DMS114 treated with DMSO at 0.1 percent for 48 hours (cell line): Measurements from ENCODE around the gene SLC22A3.
"Not testable (repeated sequence)": the region's sequence is repeated elsewhere in the genome, so short reads cannot be mapped to it uniquely, and the experiment has no call there.

Experiments used
- DNase-seq: peaks from one replicate; lab custom pipeline; 2025; ENCODE audit not compliant: unreplicated experiment; lab: John Stamatoyannopoulos, UW

Gene SLC22A3

DNA sequence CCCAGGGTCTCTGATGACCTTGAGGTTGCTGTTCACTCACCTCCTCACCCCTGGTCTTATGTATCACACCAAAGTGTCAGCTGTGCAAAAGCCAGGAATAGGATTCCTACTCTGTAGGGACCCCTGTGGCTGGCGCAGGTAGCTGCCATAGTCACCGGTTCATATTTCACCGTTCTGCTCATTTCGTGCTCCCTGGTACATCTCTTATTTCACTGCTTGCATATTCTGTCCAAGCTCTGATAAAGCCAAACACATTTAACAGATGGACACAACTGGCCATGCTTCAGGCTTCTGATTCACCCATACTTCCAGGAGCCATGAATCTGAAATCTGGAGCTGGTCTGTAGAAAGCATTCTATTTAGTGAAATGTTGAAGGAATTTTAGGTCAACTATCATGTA is 20.5 kb downstream of the SLC22A3 start:
- DNase-seq: no peak

DNA sequence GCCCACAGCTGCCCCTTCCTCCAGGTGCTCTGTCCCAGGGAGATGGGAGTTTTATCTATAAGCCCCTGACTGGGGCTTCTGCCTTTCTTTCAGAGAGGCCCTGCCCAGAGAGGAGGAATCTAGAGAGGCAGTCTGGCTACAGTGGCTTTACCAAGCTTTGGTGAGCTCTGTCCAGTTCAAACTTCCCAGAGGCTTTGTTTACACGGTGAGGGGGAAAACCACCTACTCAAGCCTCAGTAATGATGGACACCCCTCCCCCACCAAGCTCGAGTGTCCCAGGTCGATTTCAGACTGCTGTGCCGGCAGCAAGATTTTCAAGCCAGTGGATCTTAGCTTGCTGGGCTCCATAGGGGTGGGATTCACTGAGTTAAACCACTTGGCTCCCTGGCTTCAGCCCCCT is 25.4 kb downstream of the SLC22A3 start:
- DNase-seq: not testable (repeated sequence)

DNA sequence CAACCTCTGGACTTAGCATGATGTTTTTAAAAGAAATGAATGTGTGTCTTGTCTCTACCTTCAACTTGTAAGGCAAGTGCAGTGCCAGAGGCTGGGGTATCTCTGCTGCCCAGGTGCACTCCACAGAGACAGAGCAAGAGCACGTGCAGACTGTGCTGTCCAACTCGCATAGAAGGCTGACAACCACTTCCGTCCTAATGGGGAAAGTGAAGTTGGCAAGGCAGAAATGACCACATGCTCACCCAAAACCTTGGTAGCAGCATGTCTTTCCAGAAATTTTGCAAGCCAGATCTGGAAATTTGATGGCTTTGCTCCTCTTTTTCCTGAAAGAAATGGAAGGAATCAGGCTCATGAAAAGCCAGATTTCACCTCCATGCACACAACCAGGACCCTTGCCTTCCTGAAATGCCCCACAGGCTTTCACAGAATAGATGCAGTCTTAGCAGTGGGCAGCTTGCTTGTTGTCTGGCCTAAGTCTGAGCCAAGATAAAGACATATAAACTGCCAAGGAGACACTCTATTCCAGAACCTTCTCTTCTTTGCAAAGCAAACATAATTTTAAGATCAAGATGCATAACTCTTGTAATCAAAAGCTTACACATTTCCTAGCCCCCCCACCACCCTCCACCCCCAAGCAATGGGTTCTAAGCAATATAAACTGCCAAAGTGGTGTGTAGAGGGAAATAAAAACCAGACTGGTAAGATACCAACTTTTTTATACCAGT is 26.8 kb downstream of the SLC22A3 start:
- DNase-seq: no peak

DNA sequence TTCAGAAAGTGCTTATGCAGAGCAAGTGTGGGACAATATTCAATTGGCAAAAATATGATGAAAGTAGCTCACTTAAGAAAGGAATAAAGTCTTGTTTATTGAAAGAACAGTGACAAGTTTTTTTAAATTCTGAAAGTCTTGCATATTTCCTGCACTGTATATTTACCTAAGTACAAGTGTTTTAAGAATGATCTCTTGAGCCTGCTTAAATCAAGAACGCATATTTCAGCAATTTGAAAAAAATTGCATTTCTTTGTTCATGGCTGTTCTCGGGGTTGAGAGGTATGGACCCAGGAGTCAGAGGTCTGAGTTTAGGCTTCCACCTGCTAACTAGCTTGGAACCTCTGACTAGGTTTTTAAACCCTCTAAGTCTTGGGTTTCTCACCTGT is 27.4 kb downstream of the SLC22A3 start:
- no peak for DNase-seq

DNA sequence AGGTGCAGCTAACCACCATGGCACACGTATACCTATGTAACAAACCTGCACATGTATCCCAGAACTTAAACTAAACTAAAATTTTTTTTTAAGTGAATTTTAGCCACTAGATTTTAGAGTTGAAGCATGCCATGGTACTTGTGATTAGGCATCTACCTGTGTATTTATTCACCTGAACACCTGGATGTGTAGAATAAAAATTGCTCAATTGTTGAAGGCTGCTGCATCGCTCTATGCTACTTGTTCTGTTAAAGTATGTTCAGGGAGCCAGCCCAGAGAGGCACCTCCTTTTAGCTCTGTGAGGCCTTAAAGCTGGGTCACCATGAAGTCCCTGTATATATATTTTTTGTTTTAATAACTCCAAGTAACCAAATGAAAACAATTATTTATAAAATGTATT is 28.3 kb downstream of the SLC22A3 start:
- DNase-seq: no peak

DNA sequence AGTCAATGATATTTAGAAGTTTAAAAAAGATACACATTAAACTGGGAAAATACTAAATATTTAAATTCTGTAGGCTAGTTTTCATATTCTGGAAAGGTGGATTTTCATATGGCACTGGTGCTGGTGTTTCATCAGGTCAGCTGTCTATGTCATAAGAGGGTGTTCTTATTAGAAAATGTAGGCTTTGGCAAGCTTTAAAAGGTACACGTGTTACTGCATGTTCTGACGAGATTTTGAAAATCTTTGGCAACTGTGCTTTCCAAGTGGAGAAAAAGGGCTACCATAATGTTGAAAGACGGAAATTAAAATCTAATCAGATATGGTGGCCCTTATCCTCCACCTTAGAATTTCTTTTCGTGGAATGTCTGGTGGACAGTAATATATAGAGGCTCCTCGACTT is 30.0 kb downstream of the SLC22A3 start:
- DNase-seq: no peak

DNA sequence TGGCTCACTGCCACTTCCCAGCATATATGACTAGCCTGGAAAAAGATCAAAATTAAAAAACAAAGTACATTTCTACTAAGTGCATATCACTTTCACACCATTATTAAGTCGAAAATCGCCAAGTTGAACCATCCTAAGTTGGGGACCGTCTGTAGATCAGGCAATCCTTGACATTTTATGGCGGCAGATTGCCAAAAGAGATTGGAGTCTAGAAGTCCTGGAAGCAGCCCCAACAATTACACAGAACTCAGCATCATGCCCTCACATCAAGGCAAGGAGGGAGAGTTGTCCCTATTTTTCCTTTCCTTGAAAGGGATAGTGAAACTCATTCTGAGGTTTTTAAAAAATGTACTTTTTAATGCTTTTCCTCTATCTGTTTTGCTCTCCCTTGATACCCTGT is 30.7 kb downstream of the SLC22A3 start:
- no peak for DNase-seq

DNA sequence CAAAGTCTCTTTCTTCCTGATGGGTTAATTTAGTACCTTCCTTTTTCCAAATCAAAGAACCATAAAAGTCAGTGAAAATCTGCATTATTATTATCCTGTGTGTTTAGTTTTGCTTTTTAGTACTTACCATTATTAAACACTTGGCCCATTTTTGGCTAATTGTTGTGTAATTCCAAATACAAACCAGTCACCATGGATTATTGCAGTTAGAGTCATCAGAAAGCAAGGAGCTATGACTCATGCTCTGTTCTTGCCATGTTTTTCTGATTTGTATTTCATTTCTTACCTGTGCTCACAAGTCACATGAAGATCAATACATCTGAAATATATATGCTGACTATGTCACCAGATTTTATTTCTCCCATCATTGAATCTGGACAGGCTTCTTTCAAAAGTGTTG is 31.3 kb downstream of the SLC22A3 start:
- DNase-seq: no peak

DNA sequence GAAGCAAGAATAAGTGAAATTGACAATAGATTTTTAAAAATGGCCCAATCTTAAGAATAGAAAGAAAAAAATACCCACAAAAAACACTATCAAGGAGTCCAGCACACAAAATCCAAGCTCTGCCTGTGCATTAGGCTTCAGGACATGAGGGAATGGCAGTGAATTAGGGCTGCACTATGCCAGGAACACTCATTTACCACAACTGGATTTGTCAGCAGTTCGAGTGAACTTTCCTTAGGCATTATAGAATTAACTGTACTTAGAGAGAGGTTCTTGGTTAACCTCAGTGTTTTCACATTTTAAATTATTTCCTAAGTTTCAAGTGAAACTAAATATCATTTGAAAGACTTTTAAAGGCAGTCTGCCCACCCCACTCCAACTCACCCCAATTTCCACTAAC is 34.8 kb downstream of the SLC22A3 start:
- DNase-seq: no peak

DNA sequence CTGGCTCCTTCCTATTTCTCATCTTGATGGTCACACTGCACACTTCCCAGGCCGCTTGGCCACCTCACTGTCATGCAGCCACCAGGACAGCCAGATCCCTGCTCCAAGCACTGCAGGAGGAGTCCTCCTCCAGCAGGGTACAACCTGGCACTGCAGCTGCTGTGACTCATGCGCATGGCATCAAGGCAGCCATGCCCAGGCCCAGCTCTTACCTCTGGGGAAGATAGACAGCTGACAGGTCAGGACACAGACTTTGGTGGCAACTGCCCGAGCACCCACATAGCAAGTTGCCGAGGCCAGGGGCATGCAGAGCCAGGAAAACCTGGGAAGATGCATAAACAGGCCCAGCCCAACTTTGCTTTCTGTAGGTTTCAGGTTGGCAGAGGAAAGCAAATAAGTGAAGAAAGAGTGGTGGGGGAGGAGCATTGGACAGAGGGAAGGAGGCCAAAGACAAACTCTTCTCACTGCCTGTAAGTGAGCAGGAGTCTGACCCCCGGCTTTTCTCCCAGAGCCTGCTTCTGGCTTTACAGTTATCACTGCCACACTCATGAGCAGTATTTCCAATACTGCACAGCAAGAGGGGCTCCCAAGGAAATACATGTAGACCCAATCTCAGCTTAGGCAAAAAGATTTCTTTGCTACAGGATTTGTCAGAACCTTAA is 38.8 kb downstream of the SLC22A3 start:
- DNase-seq: no peak

DNA sequence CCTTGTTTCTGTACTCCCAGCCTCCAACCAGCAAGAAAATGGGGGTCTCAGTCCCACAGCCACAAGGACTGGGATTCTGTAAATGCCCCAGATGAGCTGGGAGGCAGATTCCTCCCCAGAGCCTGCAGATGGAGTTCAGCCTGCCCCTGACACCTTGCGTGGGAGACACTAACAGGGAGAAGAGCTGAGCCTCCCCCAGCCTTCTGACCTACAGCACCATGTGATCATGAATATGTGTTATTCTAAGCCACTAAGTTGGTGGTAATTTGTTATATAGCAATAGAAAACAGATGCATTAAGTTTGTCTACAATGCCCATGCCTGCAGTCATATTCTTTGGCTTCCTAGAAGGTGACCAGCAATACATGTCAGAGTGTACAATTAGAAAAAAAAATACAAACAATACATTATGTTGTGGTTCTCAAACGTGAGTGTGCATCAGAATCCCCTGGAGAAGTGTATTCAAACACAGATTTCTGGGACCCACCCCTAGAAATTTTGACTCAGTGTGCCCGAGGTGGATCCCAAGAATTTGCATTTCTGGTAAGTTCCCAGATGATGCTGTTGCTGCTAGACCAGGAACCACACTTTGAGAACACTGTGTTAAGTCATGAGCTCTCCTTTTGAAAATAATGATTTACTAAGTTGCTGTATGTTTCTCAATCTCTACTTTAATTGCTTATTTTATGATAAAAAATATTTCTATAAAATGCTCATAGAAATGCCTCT is 39.9 kb downstream of the SLC22A3 start:
- no peak for DNase-seq

DNA sequence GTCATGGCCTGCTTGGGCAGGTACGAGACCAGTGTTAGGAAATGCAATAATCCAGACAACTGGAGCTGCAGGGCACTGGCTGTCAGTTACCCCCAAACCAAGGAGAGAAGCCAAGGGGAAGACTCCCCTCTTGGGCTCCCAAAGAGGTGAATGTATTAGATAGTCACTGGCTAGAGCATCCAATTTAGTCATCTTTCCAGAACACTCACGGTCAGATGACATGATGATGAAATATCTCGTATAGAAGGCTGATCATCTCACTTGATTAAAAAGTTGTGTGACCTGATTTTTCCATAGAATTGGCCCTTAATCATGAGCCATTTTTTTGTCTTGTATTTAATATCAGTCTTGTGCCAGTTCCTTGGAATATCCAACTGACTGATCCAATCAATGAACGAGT is 40.7 kb downstream of the SLC22A3 start:
- no peak for DNase-seq

DNA sequence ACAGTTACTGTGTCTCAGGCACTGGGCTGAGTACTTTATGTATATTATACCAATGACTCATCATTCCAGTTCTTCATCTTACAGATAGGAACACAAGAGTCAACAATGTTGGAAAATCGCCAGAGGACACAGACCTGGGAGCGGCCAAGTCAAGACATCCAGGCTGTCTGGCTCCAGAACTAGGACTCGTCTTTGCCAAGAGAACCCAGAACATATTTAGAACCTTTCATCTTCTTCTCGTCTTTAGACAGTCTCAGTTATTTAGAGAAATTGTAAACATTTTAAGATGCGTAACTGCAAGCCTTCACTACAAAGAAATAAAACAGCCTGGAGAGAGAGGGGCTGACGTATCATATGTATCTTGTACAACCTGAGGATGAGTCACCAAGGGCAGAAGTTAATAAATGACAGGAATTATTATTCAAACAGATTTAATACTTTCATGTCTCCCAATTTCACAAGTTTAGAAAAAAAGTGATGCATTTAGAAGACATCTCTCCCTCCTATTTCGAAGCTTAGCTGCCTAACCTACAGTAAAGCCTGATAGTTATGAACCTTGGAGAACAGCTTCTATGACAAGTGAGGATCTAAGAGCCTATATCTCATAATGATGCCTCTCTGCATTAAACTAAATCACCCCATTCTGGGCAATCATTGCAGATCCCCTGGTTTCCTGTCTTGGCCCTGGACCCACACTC is 43.4 kb downstream of the SLC22A3 start:
- DNase-seq: no peak

DNA sequence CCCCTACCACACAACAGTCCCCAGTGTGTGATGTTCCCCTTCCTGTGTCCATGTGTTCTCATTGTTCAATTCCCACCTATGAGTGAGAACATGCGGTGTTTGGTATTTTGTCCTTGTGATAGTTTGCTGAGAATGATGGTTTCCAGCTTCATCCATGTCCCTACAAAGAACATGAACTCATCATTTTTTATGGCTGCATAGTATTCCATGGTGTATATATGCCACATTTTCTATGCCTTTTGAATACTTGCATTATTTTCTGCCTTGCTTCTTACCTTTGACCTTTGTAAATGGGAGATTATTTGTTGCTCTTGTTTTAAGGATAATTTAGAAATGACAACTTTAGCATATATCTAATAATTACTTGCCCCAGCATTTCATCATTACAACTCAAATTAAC is 45.3 kb downstream of the SLC22A3 start:
- DNase-seq: not testable (repeated sequence)

DNA sequence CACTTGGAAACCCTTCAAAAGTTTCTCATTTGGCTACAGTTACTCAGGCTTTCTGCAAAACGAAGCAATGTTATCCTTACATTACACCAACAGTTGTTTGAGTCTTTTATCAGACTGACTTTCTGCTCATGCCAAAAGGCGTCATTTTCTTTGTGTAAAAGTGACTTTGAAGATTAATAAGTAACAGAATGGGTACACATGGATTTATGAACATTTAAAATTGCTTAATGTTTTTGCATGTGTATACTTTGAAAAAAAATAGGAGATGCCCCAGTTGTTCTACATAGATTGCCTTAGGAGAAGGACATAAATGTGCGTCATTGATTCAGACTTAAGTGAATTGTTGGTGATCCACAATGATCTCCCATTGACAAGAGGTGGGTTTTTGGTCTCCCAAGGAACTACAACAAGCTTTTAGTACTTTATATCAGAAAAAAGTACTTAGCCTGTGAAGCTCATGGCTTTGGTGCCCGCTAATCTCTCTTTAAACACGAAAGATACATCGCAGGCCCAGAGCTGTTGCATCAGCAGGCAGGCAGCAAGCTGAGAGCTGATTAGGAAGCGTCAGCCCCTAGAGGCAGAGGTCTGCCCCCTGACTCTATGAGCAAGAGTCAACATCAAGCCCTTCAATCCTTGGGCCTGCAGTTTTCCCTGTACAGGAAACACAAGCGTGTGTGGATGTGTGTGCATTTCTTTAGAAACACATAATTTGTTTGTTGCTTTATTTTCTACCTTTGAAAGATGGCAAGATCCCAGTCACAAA is 45.9 kb downstream of the SLC22A3 start:
- DNase-seq: no peak

DNA sequence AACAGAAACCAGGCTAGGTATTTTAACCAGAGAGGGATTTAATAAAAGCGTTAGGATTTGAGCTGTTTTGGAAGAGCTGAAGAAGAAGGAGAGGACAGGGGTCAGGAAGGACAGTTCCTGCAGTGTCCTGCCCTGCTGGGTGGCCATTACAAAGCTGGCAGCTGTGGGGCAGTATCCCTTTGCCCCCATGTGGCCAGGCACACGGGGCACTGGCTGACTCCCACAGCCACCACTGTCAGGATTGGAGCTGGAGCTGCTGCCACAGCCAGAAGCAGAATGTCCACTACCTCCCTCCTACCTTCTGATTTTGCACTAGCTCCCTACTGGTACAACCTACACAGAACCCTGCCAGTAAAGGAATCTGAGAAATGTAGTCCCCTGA is 46.5 kb downstream of the SLC22A3 start:
- no peak for DNase-seq

DNA sequence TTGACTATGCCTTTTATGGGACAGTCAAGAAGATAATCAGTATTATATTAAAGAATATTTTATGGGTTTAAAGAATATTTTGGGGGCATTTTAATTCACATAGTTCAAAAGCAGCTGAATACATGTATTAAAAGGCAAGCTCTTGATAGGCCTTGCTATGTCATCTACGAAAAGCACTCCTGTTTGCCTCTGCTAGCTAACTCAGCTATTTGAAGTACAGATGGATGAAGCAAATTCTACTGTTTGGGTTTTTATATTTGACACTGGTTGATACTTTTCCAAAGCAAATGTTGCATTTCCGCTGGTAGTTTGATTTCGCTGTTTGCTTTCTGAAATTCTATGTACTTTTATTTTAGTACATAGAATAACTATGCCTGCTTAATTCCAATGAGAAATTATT is 47.0 kb downstream of the SLC22A3 start:
- DNase-seq: no peak

DNA sequence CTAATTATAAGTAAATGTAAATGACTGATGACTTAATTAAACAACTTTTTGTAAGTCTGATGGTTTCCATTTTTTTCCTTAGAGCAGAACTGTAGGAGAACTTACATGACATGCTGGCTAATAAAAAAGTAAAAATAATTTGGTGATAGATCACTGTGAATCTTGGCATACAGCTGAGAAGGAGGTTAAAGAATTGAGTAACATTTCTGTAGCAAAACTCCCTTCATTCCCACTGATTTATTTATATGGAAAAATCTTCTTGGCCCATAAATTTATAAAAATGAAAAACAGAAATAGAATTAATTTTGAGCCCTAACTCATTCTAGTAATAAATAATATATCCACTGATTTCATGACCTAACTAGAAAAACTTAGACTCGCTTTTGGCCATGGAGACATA is 48.1 kb downstream of the SLC22A3 start:
- DNase-seq: no peak

DNA sequence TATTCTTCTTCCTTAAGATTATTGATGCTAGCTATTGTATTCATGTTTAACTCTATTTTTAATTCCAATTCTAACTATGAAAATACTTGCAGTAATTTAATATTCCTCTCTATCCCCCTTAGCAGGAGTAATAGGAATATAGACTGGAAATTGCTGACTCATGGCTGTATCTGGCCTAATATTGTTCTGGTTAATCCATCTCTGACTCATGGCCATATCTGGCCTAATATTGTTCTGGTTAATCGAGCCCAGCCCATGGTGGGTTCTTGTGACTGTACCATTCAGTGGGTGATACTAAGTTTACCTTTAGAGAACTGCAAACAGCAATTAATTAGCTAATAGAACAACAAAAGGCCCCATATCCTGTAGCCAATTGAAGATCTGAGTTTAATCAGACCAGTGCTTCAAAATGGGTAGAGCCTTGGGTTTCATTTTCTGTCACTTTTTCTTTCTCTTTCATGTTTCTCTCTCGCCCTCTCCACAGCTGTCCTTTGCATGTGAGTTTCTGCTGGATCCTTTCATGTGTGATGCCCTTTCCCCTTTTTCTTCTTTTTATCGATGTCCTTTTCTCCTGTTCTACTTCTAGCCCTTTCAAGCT is 50.6 kb downstream of the SLC22A3 start:
- no peak for DNase-seq

DNA sequence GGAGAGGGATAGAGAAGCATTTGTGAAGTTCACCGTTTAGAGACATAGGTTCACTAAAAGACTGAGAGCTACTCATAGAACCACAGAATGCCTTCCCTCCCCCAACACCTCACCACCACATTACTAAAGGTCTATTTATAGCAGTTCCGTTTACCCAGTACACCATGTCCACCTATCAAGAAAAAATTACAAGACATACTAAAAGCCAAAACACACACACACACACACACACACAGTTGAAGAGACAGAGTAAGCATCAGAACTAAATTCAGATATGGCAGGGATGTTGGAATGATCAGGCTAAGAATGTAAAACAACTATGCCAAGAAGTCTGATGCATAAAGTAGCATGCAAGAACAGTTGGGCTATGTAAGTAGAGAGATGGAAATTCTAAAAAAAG is 52.3 kb downstream of the SLC22A3 start:
- DNase-seq: no peak

DNA sequence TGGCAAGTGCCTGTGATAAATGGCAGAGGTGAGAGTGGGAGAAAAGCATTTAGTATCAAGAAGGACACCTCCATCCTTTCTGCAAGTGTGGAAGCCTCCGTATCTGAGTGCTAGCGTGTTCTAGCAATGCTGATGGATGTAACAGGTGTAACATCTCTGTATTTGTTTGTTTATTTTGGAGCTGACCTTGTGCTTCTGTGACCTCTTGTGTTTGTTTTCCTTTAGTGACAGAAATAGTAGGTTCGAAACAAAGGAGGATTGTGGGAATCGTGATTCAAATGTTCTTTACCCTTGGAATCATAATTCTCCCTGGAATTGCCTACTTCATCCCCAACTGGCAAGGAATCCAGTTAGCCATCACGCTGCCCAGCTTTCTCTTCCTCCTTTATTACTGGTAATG is 60.4 kb downstream of the SLC22A3 start:
- DNase-seq: no peak
